ENCODE results near the gene UVRAG. TPM values are rescaled to one million over a fixed set of nuclear protein-coding genes. Genes with fewer than 3 reads are reported as not detected.

The UVRAG gene
- total and polyA plus RNA-seq, 2 experiments from 2014 or later, result 21.6 to 34.0 TPM

GRCh38 chr11:75802021-75802912 lies 12.7 kb upstream of the UVRAG start:
- no peak overlapping the region for H3K4me3 ChIP-seq
- no peak for TF ChIP-seq CTCF (IDR thresholded peaks at IDR 0.05; ENCODE audit: low read depth, low read length)
- no peaks in the 10 kb centered on the region for H3K36me3 ChIP-seq
- H3K9me3 ChIP-seq (ENCODE audit: low read depth), result no peaks in the 10 kb centered on the region
- no peak overlapping the region for H3K27ac ChIP-seq
- H3K4me1 ChIP-seq (ENCODE audit: low read depth), result no peaks in the 10 kb centered on the region
- no peaks in the 10 kb centered on the region for H3K27me3 ChIP-seq
- no peak for DNase-seq (ENCODE audit: low read depth in 1 of 2, low spot score in 1 of 2)

- peak; percentile 77 to 82 for DNase-seq (ENCODE audit: low read depth in 1 of 2, low spot score in 1 of 2)
- Histone ChIP-seq H3K36me3 (no peaks in the 10 kb centered on the region), H3K4me1 (ENCODE audit: low read depth) (no peaks in the 10 kb centered on the region), H3K27ac (no peak overlapping the region), H3K9me3 (ENCODE audit: low read depth) (no peaks in the 10 kb centered on the region), H3K4me3 (no peak overlapping the region), H3K27me3 (no peaks in the 10 kb centered on the region)
- peak; percentile 92 for TF ChIP-seq CTCF (IDR thresholded peaks at IDR 0.05; ENCODE audit: low read depth, low read length)
Measured at GRCh38 chr11:75802913-75803820, 11.8 kb upstream of the UVRAG start.

- no peaks in the 10 kb centered on the region for H3K36me3 ChIP-seq
- TF ChIP-seq CTCF (IDR thresholded peaks at IDR 0.05; ENCODE audit: low read depth, low read length), result no peak
- DNase-seq (ENCODE audit: low read depth in 1 of 2, low spot score in 1 of 2), result no peak
- H3K27me3 ChIP-seq, result no peaks in the 10 kb centered on the region
- H3K4me1 ChIP-seq (ENCODE audit: low read depth), result peaks cover 12% of the 10 kb centered on the region
- H3K9me3 ChIP-seq (ENCODE audit: low read depth), result no peaks in the 10 kb centered on the region
- no peak overlapping the region for H3K4me3 ChIP-seq
- no peak overlapping the region for H3K27ac ChIP-seq
Measured at GRCh38 chr11:75809111-75809510, 5.9 kb upstream of the UVRAG start.

GRCh38 chr11:75809991-75810390 lies 5.0 kb upstream of the UVRAG start:
- H3K4me3 ChIP-seq, result no peak overlapping the region
- no peaks in the 10 kb centered on the region for H3K36me3 ChIP-seq
- no peak for TF ChIP-seq CTCF (IDR thresholded peaks at IDR 0.05; ENCODE audit: low read depth, low read length)
- H3K27ac ChIP-seq, result no peak overlapping the region
- no peaks in the 10 kb centered on the region for H3K9me3 ChIP-seq (ENCODE audit: low read depth)
- DNase-seq (ENCODE audit: low read depth in 1 of 2, low spot score in 1 of 2), result no peak
- no peaks in the 10 kb centered on the region for H3K27me3 ChIP-seq
- peaks cover 12% of the 10 kb centered on the region for H3K4me1 ChIP-seq (ENCODE audit: low read depth)

- Histone ChIP-seq H3K4me3 (no peak overlapping the region), H3K27ac (no peak overlapping the region), H3K36me3 (no peaks in the 10 kb centered on the region), H3K27me3 (no peaks in the 10 kb centered on the region), H3K9me3 (ENCODE audit: low read depth) (no peaks in the 10 kb centered on the region), H3K4me1 (ENCODE audit: low read depth) (peaks cover 12% of the 10 kb centered on the region)
- DNase-seq (ENCODE audit: low read depth in 1 of 2, low spot score in 1 of 2), result no peak
- TF ChIP-seq CTCF (IDR thresholded peaks at IDR 0.05; ENCODE audit: low read depth, low read length), result no peak
Measured at GRCh38 chr11:75810637-75811390, 4.2 kb upstream of the UVRAG start.

Measured in cardiac muscle cell (in vitro differentiated cells and primary cell).